Ureter (tissue), 1 donor: ENCODE measurements around the gene OR2H1. TPM values are rescaled to one million over a fixed set of nuclear protein-coding genes. Genes with fewer than 3 reads are reported as not detected.

ENCODE experiments used
- DNase-seq: peaks from one replicate; pipeline ENCODE4 v3.0.0-alpha.2; 2020; ENCODE audit warnings: low spot score
- total RNA-seq: library from RNA; stranded (reverse); gene quantifications from one replicate; pipeline ENCODE4 v1.2.4, GENCODE V29; 2023
- donor health status: DM: yes; HTN: yes; CAD: no.

OR2H1 gene
- total RNA-seq, 1 donor from 2014 or later = not detected

GRCh38 chr6:29510202-29510601 is 53.2 kb downstream of the OR2H1 start:
- DNase-seq = peak; percentile 17

GRCh38 chr6:29510746-29511300 is 53.9 kb downstream of the OR2H1 start:
- peak; percentile 14 for DNase-seq

Other genes with a start within 250 kb of the OR2H1 start
- not detected for gene OR14J1, start 155.5 kb upstream of the OR2H1 start, total RNA-seq
- not detected for gene OR5V1, start 88.3 kb upstream of the OR2H1 start, total RNA-seq
- not detected for gene OR12D3, start 81.9 kb upstream of the OR2H1 start, total RNA-seq
- not detected for gene OR12D2, start 61.5 kb upstream of the OR2H1 start, total RNA-seq
- gene OR12D1, start 42.2 kb upstream of the OR2H1 start, total RNA-seq = not detected
- not detected for gene OR10C1, start 17.8 kb upstream of the OR2H1 start, total RNA-seq
- gene OR11A1, start 84 bp upstream of the OR2H1 start, total RNA-seq = not detected
- not detected for gene MAS1L, start 30.8 kb downstream of the OR2H1 start, total RNA-seq
- gene UBD, start 102.6 kb downstream of the OR2H1 start, total RNA-seq = 8.8 TPM
- gene OR2H2, start 128.0 kb downstream of the OR2H1 start, total RNA-seq = not detected
- 64.3 TPM for gene GABBR1, start 176.0 kb downstream of the OR2H1 start, total RNA-seq
- gene MOG, start 199.9 kb downstream of the OR2H1 start, total RNA-seq = not detected
- 3.0 TPM for gene ZFP57, start 224.0 kb downstream of the OR2H1 start, total RNA-seq